ENCODE measurements around the gene TP53TG5. TPM values are rescaled to one million over a fixed set of nuclear protein-coding genes. Genes with fewer than 3 reads are reported as not detected.

Gene TP53TG5
- total and polyA plus RNA-seq, 2 of the 8 experiments (the other 6 are each of a cell fraction or from before 2014, with no cell fraction given), result not detected

DNA sequence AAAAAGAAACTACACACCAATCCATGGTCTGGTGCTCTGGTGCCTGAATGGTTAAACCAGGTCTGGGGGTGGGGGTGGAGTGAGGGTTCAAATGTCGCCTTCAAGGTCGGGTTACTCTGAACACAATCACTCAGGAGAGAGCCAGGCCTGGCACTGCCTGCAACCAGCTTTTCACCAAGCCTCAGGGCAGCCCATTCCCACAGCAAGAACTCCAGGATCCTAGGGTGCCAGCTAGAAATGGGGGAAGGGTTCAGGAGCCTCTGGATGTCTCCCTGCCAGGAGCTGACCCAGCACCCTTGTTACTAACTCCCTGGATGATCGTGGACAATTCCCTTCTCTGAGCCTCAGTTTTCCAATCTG lies 36.6 kb downstream of the TP53TG5 start:
- Histone ChIP-seq H2BK12ac (ENCODE audit: low read depth, low read length) (peak overlapping the region; percentile 91; the same call in 1 of the 2 replicates), H3K4ac (replicated peaks; ENCODE audit: insufficient read length, low read depth, low read length) (peak overlapping the region; percentile 15), H3K56ac (replicated peaks; ENCODE audit: insufficient read length, low read depth, low read length) (no peak overlapping the region), H2BK120ac (replicated peaks; ENCODE audit: low read depth, low read length) (peak overlapping the region; percentile 67), H3K27ac (ENCODE audit: low read depth, low read length) (peak overlapping the region; percentile 89), H3K36me3 (ENCODE audit: control insufficient read depth in 2 of 4, insufficient read depth in 4 of 4, low read length in 3 of 4) (peaks cover 0 to 6% (median 0%) of the 10 kb centered on the region in 4 experiments; a peak in 1 of 8 replicates), H3K79me1 (ENCODE audit: low read depth, low read length) (peaks cover 32% of the 10 kb centered on the region), H4K20me1 (replicated peaks in 1 of 2; ENCODE audit: control insufficient read depth in 1 of 2, insufficient read depth in 2 of 2, low read length in 2 of 2) (peaks cover 0 to 6% of the 10 kb centered on the region in 2 experiments), H4K91ac (replicated peaks; ENCODE audit: insufficient read length, low read length) (peak overlapping the region; percentile 85), H3K9ac (replicated peaks in 1 of 4; ENCODE audit: extremely low read depth in 1 of 4, low read depth in 3 of 4, low read length in 3 of 4) (peak overlapping the region in 2 of 4 experiments; percentile 56 to 63; a peak in 3 of 7 replicates), H3K4me2 (ENCODE audit: insufficient read depth in 1 of 2, low read depth in 2 of 2, low read length in 2 of 2) (peak overlapping the region; percentile 68 to 84), H3K27me3 (replicated peaks in 1 of 4; ENCODE audit: control insufficient read depth in 3 of 4, extremely low read depth in 1 of 4, insufficient read depth in 3 of 4, low read length in 3 of 4) (no peaks in the 10 kb centered on the region), H3K23me2 (ENCODE audit: low read depth, low read length) (no peaks in the 10 kb centered on the region), H2BK20ac (ENCODE audit: low read length) (0 out of 2 replicates have a peak overlapping the region, but pooled peaks have one; percentile 64), H3K4me1 (replicated peaks in 1 of 4; ENCODE audit: control insufficient read depth in 3 of 4, insufficient read depth in 4 of 4, low read length in 3 of 4) (peaks cover 40 to 81% (median 58%) of the 10 kb centered on the region in 4 experiments), H4K8ac (ENCODE audit: extremely low read depth, insufficient read depth, low read length) (peak overlapping the region; percentile 83; the same call in 1 of the 2 replicates), H3K9me3 (ENCODE audit: insufficient read depth in 2 of 2, low read depth in 1 of 2, low read length in 1 of 2) (no peaks in the 10 kb centered on the region), H3K79me2 (ENCODE audit: control insufficient read depth in 1 of 2, insufficient read depth in 2 of 2, low read length in 2 of 2) (peaks cover 0 to 89% of the 10 kb centered on the region in 2 experiments; a peak in 3 of 4 replicates), H2AFZ (ENCODE audit: low read length) (no peak overlapping the region), H3K18ac (ENCODE audit: extremely low read depth, low read length) (peak overlapping the region; percentile 90; the same call in 1 of the 2 replicates), H3K23ac (ENCODE audit: insufficient read length) (no peak overlapping the region), H2BK5ac (ENCODE audit: low read depth, low read length) (peak overlapping the region; percentile 93; the same call in 1 of the 2 replicates), H2AK5ac (ENCODE audit: low read depth, low read length) (peak overlapping the region; percentile 65; the same call in 1 of the 2 replicates), H3K4me3 (ENCODE audit: extremely low read depth in 1 of 4, insufficient read depth in 2 of 4, low read depth in 3 of 4, low read length in 4 of 4) (peak overlapping the region in 3 of 4 experiments; percentile 8 to 51 (median 33); a peak in 5 of 8 replicates), H2BK15ac (ENCODE audit: low read length) (no peak overlapping the region; the same call in 1 of the 2 replicates), H4K5ac (ENCODE audit: insufficient read length, low read depth, low read length) (peak overlapping the region; percentile 88), H3K14ac (ENCODE audit: insufficient read length) (no peak overlapping the region)
- FAIRE-seq (no peak), DNase-seq (ENCODE audit: low read depth in 1 of 2, low spot score in 2 of 2) (no peak)
- peak; percentile 8 to 21; a peak in 2 of 3 replicates for TF ChIP-seq POLR2A (IDR thresholded peaks at IDR 0.05; ENCODE audit: control extremely low read depth in 1 of 2, low read depth in 2 of 2, low read length in 2 of 2)
- TF ChIP-seq CBX8 (IDR thresholded peaks at IDR 0.05; ENCODE audit: borderline replicate concordance, low read depth, low read length), result no peak
- no peak for TF ChIP-seq HDAC6 (IDR thresholded peaks at IDR 0.05; ENCODE audit: low read depth, low read length)
- 10% methylated on average over 3 of the region's 3 CpGs; no CpG with 5 or more reads in 1 of the 2 experiments for WGBS, 2 experiments (ENCODE audit: extremely low coverage in 1 of 2, insufficient coverage in 1 of 2, insufficient read length in 1 of 2, insufficient replicate concordance in 2 of 2, low coverage in 1 of 2, low lambda C conversion rate in 2 of 2, missing lambda C conversion rate in 1 of 2)
- ChIA-PET CTCF (ENCODE audit: partially characterized antibody) (interaction anchor here (0.6 to 4.6 kb wide), 18 partner anchors 9 to 430 kb away, joined by 3 to 24 read pairs (median 4); partner anchors contain the start of genes DBNDD2 and SYS1), POLR2A (ENCODE audit: partially characterized antibody) (interaction anchor here (0.8 to 2.3 kb wide), 14 partner anchors 9 to 480 kb away, joined by 3 to 18 read pairs (median 4); partner anchors contain the start of genes PIGT and SYS1)

All from H1 (cell line).